HG02885 (cell line): ENCODE data around the gene COL21A1.

Source experiments
- ATAC-seq: cut with Tn5 transposase; IDR thresholded peaks from one replicate; pipeline ENCODE4 v1.9.1; 2021; ENCODE audit warnings: mild to moderate bottlenecking; ENCODE audit not compliant: unreplicated experiment, poor library complexity

Gene COL21A1

GRCh38 chr6:56062836-56063235 is 184.5 kb downstream of the COL21A1 start:
- no peak for ATAC-seq

- ATAC-seq = no peak
Measured at GRCh38 chr6:56058636-56059035, 188.7 kb downstream of the COL21A1 start.

DNA sequence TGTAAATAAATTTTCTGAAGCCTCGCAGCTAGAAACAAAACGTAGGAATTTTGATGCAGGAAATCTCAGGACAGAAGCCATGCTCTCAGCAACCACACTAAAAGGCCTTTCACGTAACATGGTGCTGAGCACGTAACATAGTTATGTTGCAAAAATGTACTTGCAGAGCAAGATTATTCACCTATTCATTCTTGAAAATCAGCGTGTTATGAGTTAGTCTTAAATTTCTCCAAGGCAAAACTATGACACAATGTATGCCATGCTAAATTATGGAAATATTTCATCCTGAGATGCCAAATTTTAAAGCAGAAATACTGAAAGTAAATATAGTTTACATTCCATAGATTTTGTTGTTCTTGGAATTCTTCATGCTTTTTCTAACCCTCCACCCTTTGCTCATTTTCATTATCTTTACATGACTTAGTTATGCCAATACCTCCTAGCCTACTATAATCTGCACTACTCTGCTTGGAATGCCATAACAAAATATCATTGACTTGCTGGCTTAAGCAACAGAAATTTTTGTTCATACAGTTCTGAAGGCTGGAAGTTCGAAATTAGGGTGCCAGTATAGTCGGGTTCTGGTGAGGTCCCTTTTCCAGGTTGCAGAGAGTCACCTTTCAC is 192.2 kb downstream of the COL21A1 start:
- ATAC-seq = no peak

GRCh38 chr6:56051202-56051598 is 196.2 kb downstream of the COL21A1 start:
- ATAC-seq = no peak

- ATAC-seq = no peak
Measured at GRCh38 chr6:56050530-56051201, 196.7 kb downstream of the COL21A1 start.

GRCh38 chr6:56048601-56049000 is 198.8 kb downstream of the COL21A1 start:
- no peak for ATAC-seq

DNA sequence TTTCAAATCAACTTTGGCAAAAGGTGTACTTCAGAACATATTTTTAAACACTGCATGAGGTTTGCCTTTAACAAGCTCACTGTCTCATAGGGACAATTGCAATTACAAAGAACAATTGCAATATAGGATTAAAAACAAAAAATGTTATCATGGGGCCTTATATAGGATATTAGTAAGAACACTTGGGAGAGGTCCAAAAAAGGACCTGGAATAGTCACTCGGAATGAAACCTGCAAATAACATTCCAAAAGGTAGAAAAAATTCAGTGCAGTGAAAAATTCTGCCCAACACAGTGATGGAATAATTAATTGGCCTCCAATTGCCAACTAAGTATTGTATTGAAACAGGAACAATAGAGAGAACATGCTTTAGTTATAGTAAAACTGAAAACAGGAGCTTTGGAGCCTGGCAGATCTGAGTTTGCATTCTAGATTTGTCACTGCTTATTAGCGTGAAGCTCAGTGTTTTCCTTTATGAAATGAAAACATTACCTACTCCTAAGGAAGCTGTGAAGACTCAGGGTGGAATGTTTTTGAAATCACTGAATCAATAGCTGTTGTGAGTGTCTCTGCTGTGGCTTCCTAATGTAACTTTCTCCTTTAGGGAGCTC is 199.3 kb downstream of the COL21A1 start:
- ATAC-seq = no peak

DNA sequence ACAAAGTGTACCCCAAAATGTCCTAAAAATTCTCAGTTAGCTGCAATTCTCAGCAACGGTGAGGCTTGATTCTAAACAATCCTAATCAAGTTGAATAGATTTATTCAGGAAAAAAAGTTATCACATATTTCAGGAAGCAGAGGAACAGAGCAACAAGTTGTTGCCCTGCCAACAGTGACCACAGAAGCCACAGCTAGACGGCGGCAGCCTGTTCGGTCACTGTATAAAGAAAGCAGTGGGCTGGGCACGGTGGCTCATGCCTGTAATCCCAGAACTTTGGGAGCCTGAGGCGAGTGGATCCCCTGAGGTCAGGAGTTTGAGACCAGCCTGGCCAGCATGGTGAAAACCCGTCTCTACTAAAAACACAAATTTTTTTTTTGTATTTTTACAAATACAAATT is 200.8 kb downstream of the COL21A1 start:
- peak; percentile 38 for ATAC-seq

GRCh38 chr6:56043761-56044160 is 203.6 kb downstream of the COL21A1 start:
- ATAC-seq = no peak

- ATAC-seq = no peak
Measured at GRCh38 chr6:56043076-56043475, 204.3 kb downstream of the COL21A1 start.

GRCh38 chr6:56041591-56041990 is 205.8 kb downstream of the COL21A1 start:
- ATAC-seq = no peak

DNA sequence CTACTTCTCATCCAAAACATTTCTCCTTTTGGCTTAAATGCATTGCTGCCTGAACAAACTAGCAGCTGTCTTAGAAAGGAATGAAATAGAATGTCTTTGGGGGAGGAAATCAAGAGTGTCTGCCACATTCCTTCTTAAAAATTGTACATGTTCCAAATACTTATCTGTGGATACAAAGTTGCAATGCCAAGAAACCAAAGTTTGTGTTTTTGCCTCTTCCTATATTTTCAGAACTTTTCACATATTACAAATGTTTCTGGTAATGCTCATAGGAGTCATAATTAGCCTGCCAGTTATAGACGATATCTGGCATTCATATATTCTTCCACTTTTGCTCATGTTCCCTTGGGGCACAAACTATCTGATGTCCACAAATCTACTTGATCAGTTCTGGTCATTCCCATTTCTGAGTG is 206.5 kb downstream of the COL21A1 start:
- ATAC-seq = no peak

DNA sequence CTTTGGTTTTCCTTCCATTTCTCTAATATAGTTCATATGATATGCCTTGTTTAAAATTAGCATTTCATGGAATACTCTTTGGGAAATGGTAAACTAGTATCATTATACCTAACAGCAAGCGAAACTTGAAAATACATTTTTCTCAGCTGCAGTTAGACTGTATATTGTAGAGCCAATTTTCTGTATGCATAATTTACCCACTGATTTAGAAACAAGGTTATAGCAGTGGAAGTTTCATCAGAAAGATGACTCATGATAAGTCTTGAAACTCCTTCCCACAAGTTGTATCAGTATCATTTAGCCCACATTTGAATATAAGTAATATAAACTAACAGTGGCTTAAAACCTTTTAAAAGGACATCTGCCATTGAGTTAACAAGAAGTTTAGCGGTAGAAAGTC is 207.2 kb downstream of the COL21A1 start:
- no peak for ATAC-seq

- ATAC-seq = no peak
Measured at GRCh38 chr6:56038764-56039163, 208.6 kb downstream of the COL21A1 start.

DNA sequence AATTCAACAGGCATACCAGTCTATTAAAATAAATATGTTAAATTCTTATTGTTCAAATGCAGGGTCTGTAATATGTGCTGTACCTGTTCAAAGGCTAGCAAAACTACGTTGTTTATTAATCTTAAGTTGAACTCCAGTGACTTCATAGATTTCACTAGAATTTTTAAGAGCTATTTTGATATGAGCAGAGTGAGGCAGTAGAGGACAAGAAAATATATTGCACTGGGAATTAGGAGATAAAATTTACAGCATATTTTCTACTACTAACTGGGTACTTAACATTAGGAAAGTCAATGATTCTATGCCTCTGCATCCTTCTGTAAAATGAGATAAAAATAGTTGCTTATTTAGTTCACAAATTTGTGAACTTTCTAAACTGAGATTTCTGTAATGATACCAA is 209.8 kb downstream of the COL21A1 start:
- ATAC-seq = no peak

- ATAC-seq = no peak
Measured at GRCh38 chr6:56036916-56037600, 210.3 kb downstream of the COL21A1 start.

GRCh38 chr6:56033401-56033800 is 214.0 kb downstream of the COL21A1 start:
- no peak for ATAC-seq

DNA sequence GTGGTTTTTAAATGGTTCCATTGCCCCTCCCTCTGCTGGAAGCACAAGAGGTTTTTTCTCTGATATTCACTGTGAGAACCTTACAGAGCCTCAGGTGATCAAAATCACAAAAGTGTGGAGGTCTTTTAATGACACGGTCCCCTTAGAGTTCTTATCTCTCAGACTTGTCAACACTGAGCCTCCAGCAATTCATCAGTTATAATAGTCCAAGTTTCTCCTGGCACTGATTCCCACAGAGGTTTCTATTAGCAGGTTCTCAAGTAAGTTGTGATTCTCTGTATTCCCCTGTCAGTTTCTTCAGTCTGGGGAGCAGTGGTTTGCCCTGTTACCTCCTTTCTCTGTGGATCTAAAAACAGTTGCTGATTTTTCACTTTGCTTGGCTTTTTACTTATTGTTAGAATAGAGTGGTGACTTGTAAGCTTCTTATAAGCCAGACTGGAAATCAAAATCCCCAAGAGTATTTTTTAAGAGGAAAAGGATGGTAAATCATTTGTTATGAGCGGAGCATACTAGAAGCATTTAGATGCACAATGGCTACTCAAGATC is 214.6 kb downstream of the COL21A1 start:
- no peak for ATAC-seq

DNA sequence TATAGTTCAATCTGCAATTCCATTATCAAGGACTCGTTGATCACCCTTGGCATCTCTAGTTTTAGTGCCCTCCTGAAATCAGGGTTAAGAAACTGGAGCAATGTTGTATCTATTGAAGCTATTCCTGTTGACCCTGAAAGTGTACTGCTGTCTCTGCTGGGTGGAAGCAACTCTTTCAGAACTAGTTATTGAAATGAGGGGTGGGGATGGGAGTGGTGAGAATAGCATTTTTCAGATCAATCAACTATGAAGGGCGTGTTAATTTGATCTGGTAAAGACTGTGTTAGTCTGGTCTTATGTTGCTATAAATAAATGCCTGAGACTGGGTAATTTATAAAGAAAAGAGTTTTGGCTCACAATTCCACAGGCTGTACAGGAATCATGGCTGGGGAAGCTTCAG is 219.5 kb downstream of the COL21A1 start:
- no peak for ATAC-seq

GRCh38 chr6:56026455-56027180 is 220.8 kb downstream of the COL21A1 start:
- ATAC-seq = no peak
